ENCODE data around the gene PNPLA7. TPM values are rescaled to one million over a fixed set of nuclear protein-coding genes. Genes with fewer than 3 reads are reported as not detected.
"Not testable (repeated sequence)": the region's sequence is repeated elsewhere in the genome, so short reads cannot be mapped to it uniquely, and the experiment has no call there.

The PNPLA7 gene
- total and polyA plus RNA-seq, 10 of the 15 experiments (the other 5 are each of a cell fraction or from before 2014, with no cell fraction given), result 0.04 to 0.85 (median 0.19) TPM; not detected in 1

DNA sequence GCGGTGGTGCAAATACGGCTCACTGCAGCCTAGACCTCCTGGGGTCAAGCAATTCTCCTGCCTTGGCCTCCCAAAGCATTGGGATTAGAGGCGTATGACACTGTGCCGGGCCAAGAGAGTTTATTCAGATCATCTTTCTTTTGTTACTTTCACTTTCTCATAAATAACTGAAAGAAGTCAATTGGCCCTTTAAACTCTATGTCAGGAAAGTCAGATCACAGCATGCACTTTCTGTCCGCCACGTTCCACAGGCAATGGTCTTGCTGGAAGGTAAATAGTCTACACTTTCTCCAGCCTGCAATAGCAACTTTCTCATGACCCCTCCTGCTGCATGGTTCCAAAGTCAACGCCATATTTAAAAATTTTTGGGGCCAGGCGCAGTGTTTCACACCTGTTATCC lies 48.7 kb upstream of the PNPLA7 start (continued):
- TF ChIP-seq TBL1XR1 (IDR thresholded peaks at IDR 0.05; ENCODE audit: low read depth, low read length), result no peak
- no peak for TF ChIP-seq KAT2A (conservative IDR thresholded peaks at IDR 0.05; ENCODE audit: control insufficient read depth, low read depth, low read length)
- no peak for TF ChIP-seq MAX (IDR thresholded peaks at IDR 0.05; ENCODE audit: low read depth, low read length)
- TF ChIP-seq EP300 (IDR thresholded peaks at IDR 0.05; ENCODE audit: borderline replicate concordance in 1 of 2, control insufficient read depth in 1 of 2, low read depth in 2 of 2, low read length in 2 of 2), result no peak
- TF ChIP-seq TARDBP (IDR thresholded peaks at IDR 0.05; ENCODE audit: borderline replicate concordance), result no peak
- no peak for TF ChIP-seq IKZF2 (IDR thresholded peaks at IDR 0.05)
- TF ChIP-seq ZNF687 (IDR thresholded peaks at IDR 0.05), result no peak
- TF ChIP-seq, protein P1, sequence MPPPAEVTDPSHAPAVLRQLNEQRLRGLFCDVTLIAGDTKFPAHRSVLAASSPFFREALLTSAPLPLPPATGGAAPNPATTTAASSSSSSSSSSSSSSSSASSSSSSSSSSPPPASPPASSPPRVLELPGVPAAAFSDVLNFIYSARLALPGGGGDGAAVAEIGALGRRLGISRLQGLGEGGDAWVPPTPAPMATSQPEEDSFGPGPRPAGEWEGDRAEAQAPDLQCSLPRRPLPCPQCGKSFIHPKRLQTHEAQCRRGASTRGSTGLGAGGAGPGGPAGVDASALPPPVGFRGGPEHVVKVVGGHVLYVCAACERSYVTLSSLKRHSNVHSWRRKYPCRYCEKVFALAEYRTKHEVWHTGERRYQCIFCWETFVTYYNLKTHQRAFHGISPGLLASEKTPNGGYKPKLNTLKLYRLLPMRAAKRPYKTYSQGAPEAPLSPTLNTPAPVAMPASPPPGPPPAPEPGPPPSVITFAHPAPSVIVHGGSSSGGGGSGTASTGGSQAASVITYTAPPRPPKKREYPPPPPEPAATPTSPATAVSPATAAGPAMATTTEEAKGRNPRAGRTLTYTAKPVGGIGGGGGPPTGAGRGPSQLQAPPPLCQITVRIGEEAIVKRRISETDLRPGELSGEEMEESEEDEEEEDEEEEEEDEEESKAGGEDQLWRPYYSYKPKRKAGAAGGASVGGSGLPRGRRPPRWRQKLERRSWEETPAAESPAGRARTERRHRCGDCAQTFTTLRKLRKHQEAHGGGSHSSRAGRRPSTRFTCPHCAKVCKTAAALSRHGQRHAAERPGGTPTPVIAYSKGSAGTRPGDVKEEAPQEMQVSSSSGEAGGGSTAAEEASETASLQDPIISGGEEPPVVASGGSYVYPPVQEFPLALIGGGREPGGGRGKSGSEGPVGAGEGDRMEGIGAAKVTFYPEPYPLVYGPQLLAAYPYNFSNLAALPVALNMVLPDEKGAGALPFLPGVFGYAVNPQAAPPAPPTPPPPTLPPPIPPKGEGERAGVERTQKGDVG (CRISPR knock-in tag; IDR thresholded peaks at IDR 0.05), result no peak
- no peak for TF ChIP-seq EGR1 (IDR thresholded peaks at IDR 0.05; ENCODE audit: borderline replicate concordance in 1 of 2, low read depth in 2 of 2, low read length in 2 of 2)
- no peak for TF ChIP-seq ATF3 (IDR thresholded peaks at IDR 0.05; ENCODE audit: borderline replicate concordance, extremely low read depth, low read depth, low read length)

DNA sequence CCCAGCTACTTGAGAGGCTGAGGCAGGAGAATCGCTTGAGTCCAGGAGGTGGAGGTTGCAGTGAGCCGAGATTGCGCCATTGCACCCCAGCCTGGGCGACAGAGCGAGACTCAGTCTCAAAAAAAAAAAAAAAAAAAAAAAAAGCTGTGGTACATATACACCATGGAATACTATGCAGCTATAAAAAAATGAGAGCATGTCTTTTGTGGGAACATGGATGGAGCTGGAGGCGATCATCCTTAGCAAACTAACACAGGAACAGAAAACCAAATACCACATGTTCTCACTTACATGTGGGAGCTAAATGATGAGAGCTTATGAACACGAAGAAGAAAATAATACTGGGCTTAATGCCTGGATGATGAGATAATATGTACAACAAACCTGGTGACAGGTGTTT lies 46.4 kb upstream of the PNPLA7 start:
- in situ Hi-C loops (cut with MboI); H3K9me3 ChIP-seq (replicated peaks; ENCODE audit: control insufficient read depth, insufficient read depth, low read length); H3K4me3 ChIP-seq; H3K27ac ChIP-seq (ENCODE audit: control insufficient read depth, insufficient read depth); FAIRE-seq; RAD21 ChIA-PET (ENCODE audit: unreplicated experiment); H2AFZ ChIP-seq (ENCODE audit: control insufficient read depth, low read depth, low read length); BruUV-seq (replicated peaks); H3K9ac ChIP-seq (ENCODE audit: control insufficient read depth, insufficient read depth, low read length); H3K36me3 ChIP-seq (ENCODE audit: control insufficient read depth in 2 of 2, insufficient read depth in 2 of 2, low read length in 1 of 2); H3K27me3 ChIP-seq (replicated peaks in 1 of 2; ENCODE audit: control insufficient read depth in 2 of 2, insufficient read depth in 2 of 2, low read length in 1 of 2); SMC1A ChIA-PET (ENCODE audit: uncharacterized antibody, unreplicated experiment); H3K79me2 ChIP-seq (ENCODE audit: control insufficient read depth, insufficient read depth, low read length); H3K4me1 ChIP-seq (ENCODE audit: control insufficient read depth, insufficient read depth, low read length); ATAC-seq; intact Hi-C loops (cut with micrococcal nuclease; ENCODE audit: unreplicated experiment); H3K4me2 ChIP-seq (ENCODE audit: control insufficient read depth, insufficient read depth); H4K20me1 ChIP-seq (ENCODE audit: control insufficient read depth, insufficient read depth); DNase-seq (ENCODE audit: low read depth, low spot score): not testable (repeated sequence)
- WGBS (ENCODE audit: insufficient coverage, insufficient replicate concordance, low lambda C conversion rate, missing lambda C conversion rate), result 91% methylated on average over 7 of the region's 7 CpGs
- CTCF ChIA-PET, result interaction anchor here (0.6 kb wide), 1 partner anchor 19 kb away, joined by 3 read pairs; no protein-coding TSS in a partner anchor
- POLR2A ChIA-PET, result interaction anchor here (0.6 kb wide), 2 partner anchors 9 to 91 kb away, joined by 4 read pairs; no protein-coding TSS in a partner anchor

Data from GM12878 (cell line).